Ovary (tissue), 3 donors: ENCODE measurements around the gene IPP.

ENCODE experiments used
- CTCF ChIP-seq, 3 donors: fragments of 450-650 bp in 2 of 3; fragments of 200-600 bp in 1 of 3; IDR thresholded peaks; one replicate each; pipeline versions ENCODE4 v1.5.1 to v1.8.0; 2016 to 2022; ENCODE audit warnings: antibody characterized with exemption in 3 of 3, mild to moderate bottlenecking in 1 of 3
- EP300 ChIP-seq: sonication (generic); formaldehyde crosslinking; IDR thresholded peaks from one replicate; pipeline ENCODE4 v1.6.1; 2017; ENCODE audit warnings: antibody characterized with exemption
- POLR2A ChIP-seq: fragments of 450-650 bp; IDR thresholded peaks from one replicate; pipeline ENCODE4 v1.6.1; 2017; ENCODE audit warnings: antibody characterized with exemption, mild to moderate bottlenecking, moderate library complexity
- donor health status: DM: no; HTN: no; CAD: no.

DNA sequence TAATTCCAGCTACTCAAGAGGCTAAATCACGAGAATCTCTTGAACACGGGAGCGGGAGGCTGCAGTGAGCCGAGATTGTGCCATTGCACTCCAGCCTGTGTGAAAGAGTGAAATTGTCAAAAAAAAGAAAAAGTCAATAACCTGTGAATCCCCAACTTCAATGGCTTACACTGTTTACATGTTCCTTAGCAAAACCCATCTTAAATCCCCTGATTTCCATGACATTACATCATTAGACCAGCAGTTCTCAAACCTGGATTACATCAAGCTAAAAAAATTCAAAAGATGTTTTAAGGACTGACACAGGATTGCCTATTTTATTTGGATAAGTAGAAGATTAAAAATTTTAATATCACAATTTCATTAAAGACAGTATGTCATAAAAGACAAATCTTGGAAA is 76.5 kb downstream of the IPP start:
- TF ChIP-seq EP300 (no peak), CTCF (IDR thresholded peaks at IDR 0.05) (no peak), POLR2A (no peak)
